Tibial nerve (tissue), 3 donors: ENCODE data around the gene SLC6A8.

Experiments
- CTCF ChIP-seq, 5 experiments: fragments of 200-600 bp in 3 of 5; fragments of 450-650 bp in 2 of 5; sonication (generic) in 3 of 5; IDR thresholded peaks; one replicate each; pipeline ENCODE4 v1.5.1; 2016 to 2019; ENCODE audit warnings: antibody characterized with exemption in 5 of 5, mild to moderate bottlenecking in 3 of 5, moderate library complexity in 2 of 5
- POLR2A ChIP-seq, 2 donors: fragments of 450-650 bp; IDR thresholded peaks; one replicate each; pipeline ENCODE4 v1.6.1; 2017; ENCODE audit warnings: antibody characterized with exemption in 2 of 2, mild to moderate bottlenecking in 2 of 2, moderate library complexity in 2 of 2

- TF ChIP-seq POLR2A (IDR thresholded peaks at IDR 0.05) (no peak), CTCF (IDR thresholded peaks at IDR 0.05) (no peak)
These were observed 39.2 kb upstream of the SLC6A8 start for GRCh38 chrX:153648358-153649177.
